ENCODE results near the gene CAPN1. TPM values are rescaled to one million over a fixed set of nuclear protein-coding genes. Genes with fewer than 3 reads are reported as not detected.

CAPN1 gene
- total RNA-seq, 4 donors from 2014 or later = 100 to 196 (median 156) TPM

DNA sequence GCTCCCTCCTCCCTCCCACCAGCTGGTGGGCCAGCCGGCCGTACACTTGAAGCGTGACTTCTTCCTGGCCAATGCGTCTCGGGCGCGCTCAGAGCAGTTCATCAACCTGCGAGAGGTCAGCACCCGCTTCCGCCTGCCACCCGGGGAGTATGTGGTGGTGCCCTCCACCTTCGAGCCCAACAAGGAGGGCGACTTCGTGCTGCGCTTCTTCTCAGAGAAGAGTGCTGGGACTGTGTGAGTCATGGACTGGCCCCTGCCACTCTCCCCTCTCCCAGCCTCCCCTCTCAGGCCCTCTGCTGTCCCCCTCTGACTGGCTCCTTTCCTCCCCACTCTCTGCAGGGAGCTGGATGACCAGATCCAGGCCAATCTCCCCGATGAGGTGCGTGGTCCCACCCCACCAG lies 24.7 kb downstream of the CAPN1 start:
- Histone ChIP-seq H3K27ac (no peak overlapping the region), H3K9me3 (no peaks in the 10 kb centered on the region), H3K36me3 (peaks cover 0 to 98% of the 10 kb centered on the region in 2 donors), H3K4me3 (no peak overlapping the region), H3K27me3 (no peaks in the 10 kb centered on the region), H3K4me1 (no peaks in the 10 kb centered on the region)
- TF ChIP-seq EP300 (IDR thresholded peaks at IDR 0.05) (no peak), CTCF (IDR thresholded peaks at IDR 0.05) (no peak), POLR2AphosphoS5 (IDR thresholded peaks at IDR 0.05) (no peak), POLR2A (IDR thresholded peaks at IDR 0.05) (no peak)
- ATAC-seq = no peak
- WGBS, 2 donors (ENCODE audit: low coverage in 1 of 2) = 83 to 92% methylated on average over 2 to 5 of the region's 17 CpGs

DNA sequence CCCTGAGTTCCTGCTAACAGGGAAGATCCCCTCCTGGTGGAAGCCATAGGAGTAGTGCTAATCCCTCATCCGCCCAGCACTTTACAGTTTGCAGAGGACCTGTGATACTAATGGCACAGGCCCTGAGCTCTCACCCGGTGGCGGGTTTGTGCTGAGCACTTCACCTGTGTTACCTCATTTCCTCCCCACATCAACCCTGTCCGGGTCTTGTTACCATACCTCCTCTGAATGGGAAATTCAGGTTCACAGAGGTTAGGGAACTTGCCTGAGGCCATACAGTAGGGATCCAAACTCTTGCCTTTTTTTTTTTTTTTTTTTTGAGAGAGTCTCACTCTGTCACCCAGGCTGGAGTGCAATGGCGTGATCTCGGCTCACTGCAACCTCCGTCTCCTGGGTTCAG lies 25.2 kb downstream of the CAPN1 start:
- 84 to 100% methylated on average over 2 to 4 of the region's 7 CpGs for WGBS, 2 donors (ENCODE audit: low coverage in 1 of 2)
- ATAC-seq = no peak

DNA sequence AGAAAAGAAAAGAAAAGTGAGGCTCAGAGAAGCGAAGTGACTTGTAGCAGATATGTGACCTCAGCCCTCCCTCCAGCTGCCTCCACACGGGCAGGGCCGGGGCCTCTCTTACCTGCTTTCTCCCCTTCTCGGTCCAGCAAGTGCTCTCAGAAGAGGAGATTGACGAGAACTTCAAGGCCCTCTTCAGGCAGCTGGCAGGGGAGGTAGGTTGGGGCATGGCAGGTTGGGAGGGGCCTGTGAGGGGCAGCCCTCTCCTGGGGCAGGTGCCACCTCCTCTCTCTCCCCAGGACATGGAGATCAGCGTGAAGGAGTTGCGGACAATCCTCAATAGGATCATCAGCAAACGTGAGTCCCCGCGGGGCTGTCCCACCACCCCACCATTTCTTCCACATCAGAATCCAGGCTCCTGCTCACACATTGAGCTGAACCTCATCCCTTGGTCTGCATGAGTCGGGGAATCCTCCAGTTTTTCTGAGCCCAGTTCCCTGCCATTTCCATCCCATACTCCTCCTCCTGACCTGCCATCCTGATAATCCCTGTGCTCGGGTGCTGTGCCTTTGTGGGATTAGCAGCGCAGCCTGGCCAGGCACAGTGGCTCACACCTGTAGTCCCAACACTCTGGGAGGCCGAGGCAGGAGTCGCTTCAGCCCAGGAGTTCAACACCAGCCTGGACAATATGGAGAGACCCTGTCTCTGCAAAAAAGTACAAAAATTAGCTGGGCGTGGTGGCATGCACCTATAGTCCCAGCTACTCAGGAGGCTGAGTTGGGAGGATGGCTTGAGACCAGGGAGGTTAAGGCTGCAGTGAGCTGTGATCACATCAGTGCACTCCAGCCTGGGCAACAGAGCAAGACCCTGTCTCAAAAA lies 26.4 kb downstream of the CAPN1 start:
- Histone ChIP-seq H3K27ac (no peak overlapping the region), H3K9me3 (no peaks in the 10 kb centered on the region), H3K27me3 (no peaks in the 10 kb centered on the region), H3K4me3 (no peak overlapping the region), H3K4me1 (no peaks in the 10 kb centered on the region), H3K36me3 (peaks cover 0 to 92% of the 10 kb centered on the region in 2 donors)
- TF ChIP-seq CTCF (IDR thresholded peaks at IDR 0.05) (no peak), EP300 (IDR thresholded peaks at IDR 0.05) (no peak), POLR2A (IDR thresholded peaks at IDR 0.05) (no peak), POLR2AphosphoS5 (IDR thresholded peaks at IDR 0.05) (no peak)
- 80 to 88% methylated on average over 1 to 9 of the region's 16 CpGs for WGBS, 2 donors (ENCODE audit: low coverage in 1 of 2)
- ATAC-seq = no peak

More for the DNA sequence above, 25.2 kb downstream of the CAPN1 start:
- H3K27ac ChIP-seq = no peak overlapping the region
- H3K4me1 ChIP-seq = no peaks in the 10 kb centered on the region
- H3K9me3 ChIP-seq = no peaks in the 10 kb centered on the region
- H3K4me3 ChIP-seq = no peak overlapping the region
- no peaks in the 10 kb centered on the region for H3K27me3 ChIP-seq
- TF ChIP-seq POLR2AphosphoS5 (IDR thresholded peaks at IDR 0.05) (no peak), EP300 (IDR thresholded peaks at IDR 0.05) (no peak), POLR2A (IDR thresholded peaks at IDR 0.05) (no peak), CTCF (IDR thresholded peaks at IDR 0.05) (no peak)
- peaks cover 0 to 98% of the 10 kb centered on the region in 2 donors for H3K36me3 ChIP-seq

GRCh38 chr11:65208785-65209710 lies 27.3 kb downstream of the CAPN1 start:
- H3K27me3 ChIP-seq = no peaks in the 10 kb centered on the region
- H3K4me3 ChIP-seq = no peak overlapping the region
- no peak overlapping the region for H3K27ac ChIP-seq
- no peaks in the 10 kb centered on the region for H3K9me3 ChIP-seq
- WGBS, 2 donors (ENCODE audit: low coverage in 1 of 2) = 65 to 70% methylated on average over 2 to 5 of the region's 13 CpGs
- H3K36me3 ChIP-seq = peaks cover 0 to 83% of the 10 kb centered on the region in 2 donors
- ATAC-seq = no peak
- TF ChIP-seq POLR2A (IDR thresholded peaks at IDR 0.05) = no peak
- no peak for TF ChIP-seq CTCF (IDR thresholded peaks at IDR 0.05)
- TF ChIP-seq EP300 (IDR thresholded peaks at IDR 0.05) = no peak
- TF ChIP-seq POLR2AphosphoS5 (IDR thresholded peaks at IDR 0.05) = no peak
- no peaks in the 10 kb centered on the region for H3K4me1 ChIP-seq
